ENCODE results near the gene MRPL23. TPM values are rescaled to one million over a fixed set of nuclear protein-coding genes. Genes with fewer than 3 reads are reported as not detected.

MRPL23 gene
- total RNA-seq, 2 experiments from 2014 or later, result 134 to 145 TPM

DNA sequence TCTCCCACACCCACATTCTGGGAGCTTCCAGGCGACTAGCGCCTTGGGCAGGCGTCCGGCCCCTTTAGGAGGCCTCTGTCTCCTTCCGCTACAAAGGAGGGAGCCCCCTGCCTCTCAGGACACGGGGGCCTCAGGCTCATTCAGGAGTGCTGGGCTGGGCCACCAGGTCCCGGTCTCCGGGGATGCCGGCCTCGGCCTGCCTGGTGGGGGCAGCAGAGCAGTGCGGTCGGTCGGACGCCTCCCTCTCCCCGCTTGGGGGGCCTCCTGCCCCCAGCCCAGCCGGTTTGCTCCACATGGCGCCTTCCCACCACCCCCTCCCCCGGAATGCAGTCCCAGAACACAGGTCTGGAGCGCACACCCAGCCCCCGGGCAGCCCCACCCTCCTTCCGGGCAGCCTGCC is 21.9 kb downstream of the MRPL23 start:
- no peak overlapping the region for H3K4me3 Mint-ChIP-seq
- H3K27ac Mint-ChIP-seq, result no peak overlapping the region
- no peak for ATAC-seq
- DNase-seq, result no peak
- intact Hi-C loops (cut with micrococcal nuclease), result no loop called here
- H3K36me3 Mint-ChIP-seq (ENCODE audit: low read depth), result no peaks in the 10 kb centered on the region
- H3K9me3 Mint-ChIP-seq, result no peaks in the 10 kb centered on the region
- H3K4me1 Mint-ChIP-seq (ENCODE audit: low read depth), result no peaks in the 10 kb centered on the region
- ChIA-PET CTCF (interaction anchor here (0.9 kb wide), 1 partner anchor 87 kb away, joined by 4 read pairs; no protein-coding TSS in a partner anchor), POLR2A (no interaction called here)
- TF ChIP-seq, protein P1, sequence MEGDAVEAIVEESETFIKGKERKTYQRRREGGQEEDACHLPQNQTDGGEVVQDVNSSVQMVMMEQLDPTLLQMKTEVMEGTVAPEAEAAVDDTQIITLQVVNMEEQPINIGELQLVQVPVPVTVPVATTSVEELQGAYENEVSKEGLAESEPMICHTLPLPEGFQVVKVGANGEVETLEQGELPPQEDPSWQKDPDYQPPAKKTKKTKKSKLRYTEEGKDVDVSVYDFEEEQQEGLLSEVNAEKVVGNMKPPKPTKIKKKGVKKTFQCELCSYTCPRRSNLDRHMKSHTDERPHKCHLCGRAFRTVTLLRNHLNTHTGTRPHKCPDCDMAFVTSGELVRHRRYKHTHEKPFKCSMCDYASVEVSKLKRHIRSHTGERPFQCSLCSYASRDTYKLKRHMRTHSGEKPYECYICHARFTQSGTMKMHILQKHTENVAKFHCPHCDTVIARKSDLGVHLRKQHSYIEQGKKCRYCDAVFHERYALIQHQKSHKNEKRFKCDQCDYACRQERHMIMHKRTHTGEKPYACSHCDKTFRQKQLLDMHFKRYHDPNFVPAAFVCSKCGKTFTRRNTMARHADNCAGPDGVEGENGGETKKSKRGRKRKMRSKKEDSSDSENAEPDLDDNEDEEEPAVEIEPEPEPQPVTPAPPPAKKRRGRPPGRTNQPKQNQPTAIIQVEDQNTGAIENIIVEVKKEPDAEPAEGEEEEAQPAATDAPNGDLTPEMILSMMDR (IDR thresholded peaks at IDR 0.05), result no peak
- H3K27me3 Mint-ChIP-seq, result no peaks in the 10 kb centered on the region

DNA sequence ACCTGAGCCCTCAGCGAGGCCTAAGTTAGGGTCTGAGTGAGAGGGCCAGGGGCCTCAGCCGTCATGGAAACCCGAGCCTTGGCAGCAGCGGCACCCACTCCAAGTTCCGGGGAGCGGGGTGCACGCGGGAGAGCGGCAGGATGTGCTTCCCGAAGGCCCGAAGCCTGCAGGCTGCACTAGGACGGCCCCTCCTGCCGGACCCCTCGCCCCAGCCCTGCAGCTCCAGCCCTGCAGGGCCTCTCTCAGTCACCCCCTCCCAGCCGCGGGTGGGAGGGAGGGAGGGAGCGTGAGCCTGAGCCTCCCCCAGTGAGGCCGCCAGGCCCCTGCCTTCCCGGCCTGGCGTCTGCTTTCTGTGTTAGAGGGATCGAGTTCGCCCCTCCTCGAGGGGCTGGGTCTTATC is 22.6 kb downstream of the MRPL23 start:
- intact Hi-C loops (cut with micrococcal nuclease), result no loop called here
- DNase-seq, result no peak
- Mint-ChIP-seq H3K27me3 (no peaks in the 10 kb centered on the region), H3K4me3 (no peak overlapping the region), H3K27ac (no peak overlapping the region), H3K9me3 (no peaks in the 10 kb centered on the region), H3K4me1 (ENCODE audit: low read depth) (no peaks in the 10 kb centered on the region), H3K36me3 (ENCODE audit: low read depth) (no peaks in the 10 kb centered on the region)
- CTCF ChIA-PET, result interaction anchor here (0.6 to 0.9 kb wide), 2 partner anchors 87 to 276 kb away, joined by 3 to 4 read pairs; no protein-coding TSS in a partner anchor
- TF ChIP-seq, protein P1 (IDR thresholded peaks at IDR 0.05), result no peak
- POLR2A ChIA-PET, result no interaction called here
- ATAC-seq, result no peak

DNA sequence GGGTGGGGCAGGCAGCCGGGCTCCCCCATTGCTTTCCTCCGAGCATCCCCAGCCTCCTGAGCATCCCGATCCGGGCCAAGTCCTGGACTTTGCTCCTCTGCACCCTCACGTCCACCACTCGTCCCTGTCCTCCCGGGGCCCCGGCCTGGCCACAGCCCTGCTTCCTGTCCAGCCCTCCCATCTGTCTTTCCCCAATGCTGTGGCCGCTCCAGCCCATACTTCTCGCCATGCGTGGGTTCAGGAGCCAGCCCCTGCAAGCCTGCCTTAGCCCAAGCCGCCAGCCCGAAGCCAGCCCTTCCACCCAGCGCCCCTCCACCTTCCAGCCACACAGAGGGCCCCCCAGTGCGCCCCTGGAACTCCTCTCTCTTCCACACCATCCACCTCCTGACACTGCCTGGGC is 23.8 kb downstream of the MRPL23 start:
- TF ChIP-seq, protein P1 (IDR thresholded peaks at IDR 0.05), result no peak
- DNase-seq (no peak), ATAC-seq (no peak)
- H3K27ac Mint-ChIP-seq, result no peak overlapping the region
- intact Hi-C loops (cut with micrococcal nuclease), result no loop called here
- H3K4me3 Mint-ChIP-seq, result no peak overlapping the region
- H3K36me3 Mint-ChIP-seq (ENCODE audit: low read depth), result no peaks in the 10 kb centered on the region
- POLR2A ChIA-PET, result no interaction called here
- H3K4me1 Mint-ChIP-seq (ENCODE audit: low read depth), result no peaks in the 10 kb centered on the region
- H3K9me3 Mint-ChIP-seq, result no peaks in the 10 kb centered on the region
- CTCF ChIA-PET, result no interaction called here
- no peaks in the 10 kb centered on the region for H3K27me3 Mint-ChIP-seq

DNA sequence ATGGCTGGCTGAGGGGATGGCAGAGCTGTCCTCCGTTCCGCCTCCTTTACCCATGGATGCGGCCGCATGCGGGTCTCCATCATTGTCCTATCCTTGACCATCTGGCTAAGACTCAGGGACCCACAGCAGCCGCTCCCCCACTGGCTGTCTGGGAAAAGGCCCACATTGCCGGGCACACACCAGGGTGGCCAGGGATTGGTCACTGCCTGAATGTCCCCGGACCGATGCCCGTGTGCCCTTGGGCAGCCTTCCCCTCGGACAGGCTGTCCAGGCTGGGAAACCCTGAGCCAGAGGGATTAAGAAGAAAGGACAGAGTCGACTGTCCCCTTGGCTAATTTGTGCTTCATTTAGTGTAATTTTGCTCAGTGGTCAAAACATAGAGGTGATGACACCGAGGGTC is 28.1 kb downstream of the MRPL23 start:
- POLR2A ChIA-PET, result no interaction called here
- CTCF ChIA-PET, result no interaction called here
- no peak overlapping the region for H3K27ac Mint-ChIP-seq
- H3K9me3 Mint-ChIP-seq, result no peaks in the 10 kb centered on the region
- intact Hi-C loops (cut with micrococcal nuclease), result no loop called here
- no peaks in the 10 kb centered on the region for H3K4me1 Mint-ChIP-seq (ENCODE audit: low read depth)
- H3K27me3 Mint-ChIP-seq, result no peaks in the 10 kb centered on the region
- H3K36me3 Mint-ChIP-seq (ENCODE audit: low read depth), result no peaks in the 10 kb centered on the region
- H3K4me3 Mint-ChIP-seq, result no peak overlapping the region
- ATAC-seq (no peak), DNase-seq (no peak)
- TF ChIP-seq, protein P1 (IDR thresholded peaks at IDR 0.05), result no peak

DNA sequence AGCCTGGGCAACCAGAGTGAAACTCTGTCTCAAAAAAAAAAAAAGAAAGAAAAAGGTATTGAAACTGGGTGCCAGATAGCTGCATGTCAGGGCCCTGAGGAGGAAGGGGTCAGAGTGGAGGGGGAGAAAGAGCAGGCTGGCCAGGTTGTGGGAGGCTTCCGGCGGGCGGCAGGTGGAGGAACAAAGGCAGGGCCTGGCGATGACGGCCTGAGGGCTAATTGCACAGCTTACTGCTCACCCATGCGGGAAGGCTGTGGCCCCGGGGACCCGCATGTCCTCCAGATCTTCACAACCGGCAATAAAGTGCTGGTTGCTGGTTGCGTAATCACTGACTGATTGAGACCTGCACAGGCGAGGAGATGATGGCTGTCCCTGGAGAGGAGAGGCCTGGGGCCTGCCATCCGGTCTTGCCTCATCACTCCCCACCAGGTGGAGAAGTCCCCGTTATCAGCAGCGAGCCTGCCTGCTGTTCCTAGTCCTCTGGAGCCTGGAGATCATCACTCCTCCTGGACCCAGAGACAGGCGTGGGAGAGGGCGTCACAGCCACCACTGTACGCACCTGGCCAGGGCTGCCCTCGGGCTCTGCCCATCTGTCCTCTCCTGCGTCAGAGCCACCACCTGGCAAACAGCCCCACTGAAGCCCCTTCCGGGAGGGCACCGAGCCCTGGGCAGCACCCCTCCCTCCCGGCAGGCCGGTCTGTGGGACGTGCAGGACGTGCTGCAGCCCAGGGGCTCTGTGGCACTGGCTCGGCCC is 31.8 kb downstream of the MRPL23 start:
- ChIA-PET POLR2A (interaction anchor here (0.8 kb wide), 1 partner anchor 18 kb away, joined by 4 read pairs; no protein-coding TSS in a partner anchor), CTCF (no interaction called here)
- TF ChIP-seq, protein P1 (IDR thresholded peaks at IDR 0.05), result no peak
- intact Hi-C loops (cut with micrococcal nuclease), result no loop called here
- H3K27me3 Mint-ChIP-seq, result no peaks in the 10 kb centered on the region
- ATAC-seq, result no peak
- no peaks in the 10 kb centered on the region for H3K36me3 Mint-ChIP-seq (ENCODE audit: low read depth)
- H3K9me3 Mint-ChIP-seq, result no peaks in the 10 kb centered on the region
- H3K4me1 Mint-ChIP-seq (ENCODE audit: low read depth), result no peaks in the 10 kb centered on the region
- no peak overlapping the region for H3K27ac Mint-ChIP-seq
- no peak for DNase-seq
- H3K4me3 Mint-ChIP-seq, result no peak overlapping the region
